Activated CD8-positive, alpha-beta T cell treated with anti-CD3 and anti-CD28 coated beads, Interleukin-2, amount 10 ng/mL, durations not matched to agents 7 days and 5 days (primary cell): Measurements from ENCODE around the gene ACBD6. TPM values are rescaled to one million over a fixed set of nuclear protein-coding genes. Genes with fewer than 3 reads are reported as not detected.

Experiments
- ATAC-seq: fragments of 150-1000 bp; cut with Tn5 transposase; one replicate; pipeline ENCODE4 v1.10.0; 2021; ENCODE audit warnings: moderate library complexity
- CTCF ChIA-PET: fragments of 350-600 bp; sonication (Branson Sonifier 250); formaldehyde crosslinking; loops from one replicate; lab custom pipeline; 2021; ENCODE audit warnings: antibody characterized with exemption; lab: Charles Lee
- POLR2A ChIA-PET: fragments of 350-600 bp; sonication (Branson Sonifier 250); formaldehyde crosslinking; loops from one replicate; lab custom pipeline; 2021; ENCODE audit warnings: antibody characterized with exemption; lab: Charles Lee
- DNase-seq: peaks from one replicate; pipeline ENCODE4 v3.0.0-alpha.2; 2020
- H3K27ac Mint-ChIP-seq: one replicate; pipeline ENCODE4 v1.8.0; 2021; ENCODE audit warnings: mild to moderate bottlenecking, mixed read lengths
- H3K27me3 Mint-ChIP-seq: one replicate; pipeline ENCODE4 v1.8.0; 2021; ENCODE audit warnings: low read depth, mixed read lengths
- H3K36me3 Mint-ChIP-seq: one replicate; pipeline ENCODE4 v1.8.0; 2021; ENCODE audit warnings: low read depth, mixed read lengths
- H3K4me1 Mint-ChIP-seq: one replicate; pipeline ENCODE4 v1.8.0; 2021; ENCODE audit warnings: low read depth, mixed read lengths
- H3K4me3 Mint-ChIP-seq: one replicate; pipeline ENCODE4 v1.8.0; 2021; ENCODE audit warnings: mild to moderate bottlenecking, mixed read lengths
- H3K9me3 Mint-ChIP-seq: one replicate; pipeline ENCODE4 v1.8.0; 2022; ENCODE audit warnings: mixed read lengths; ENCODE audit not compliant: insufficient read depth
- total RNA-seq, 2 experiments: library from RNA; stranded (reverse); gene quantifications; one replicate each; pipeline ENCODE4 v1.2.3, GENCODE V29; 2021

ACBD6 gene
- total RNA-seq, 2 experiments from 2014 or later: 35.7 to 37.7 TPM

DNA sequence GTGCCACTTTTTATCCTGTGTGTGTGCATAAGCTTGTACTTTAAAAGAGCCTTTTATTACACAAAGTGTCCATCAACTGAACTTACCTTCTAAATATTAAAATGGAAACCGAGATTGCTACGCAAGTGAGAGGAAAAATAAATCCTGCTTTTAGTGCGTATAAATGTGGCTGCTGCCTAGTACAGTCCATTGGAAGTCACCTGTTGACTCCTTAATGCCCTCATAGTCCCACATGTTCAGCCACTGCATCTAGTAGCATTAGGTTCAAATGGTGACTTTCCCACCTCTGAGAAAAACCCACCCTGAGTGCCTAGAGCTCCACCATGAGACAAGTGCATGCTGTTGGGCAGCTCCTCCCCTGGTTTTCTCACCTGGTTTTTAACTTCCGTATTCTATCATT lies 219.3 kb downstream of the ACBD6 start:
- DNase-seq: no peak
- ChIA-PET POLR2A (no interaction called here), CTCF (no interaction called here)
- Mint-ChIP-seq H3K27ac (no peak overlapping the region), H3K4me1 (peaks cover 2% of the 10 kb centered on the region), H3K27me3 (no peaks in the 10 kb centered on the region), H3K9me3 (no peaks in the 10 kb centered on the region), H3K36me3 (peaks cover 6% of the 10 kb centered on the region), H3K4me3 (no peak overlapping the region)
- no peak for ATAC-seq

DNA sequence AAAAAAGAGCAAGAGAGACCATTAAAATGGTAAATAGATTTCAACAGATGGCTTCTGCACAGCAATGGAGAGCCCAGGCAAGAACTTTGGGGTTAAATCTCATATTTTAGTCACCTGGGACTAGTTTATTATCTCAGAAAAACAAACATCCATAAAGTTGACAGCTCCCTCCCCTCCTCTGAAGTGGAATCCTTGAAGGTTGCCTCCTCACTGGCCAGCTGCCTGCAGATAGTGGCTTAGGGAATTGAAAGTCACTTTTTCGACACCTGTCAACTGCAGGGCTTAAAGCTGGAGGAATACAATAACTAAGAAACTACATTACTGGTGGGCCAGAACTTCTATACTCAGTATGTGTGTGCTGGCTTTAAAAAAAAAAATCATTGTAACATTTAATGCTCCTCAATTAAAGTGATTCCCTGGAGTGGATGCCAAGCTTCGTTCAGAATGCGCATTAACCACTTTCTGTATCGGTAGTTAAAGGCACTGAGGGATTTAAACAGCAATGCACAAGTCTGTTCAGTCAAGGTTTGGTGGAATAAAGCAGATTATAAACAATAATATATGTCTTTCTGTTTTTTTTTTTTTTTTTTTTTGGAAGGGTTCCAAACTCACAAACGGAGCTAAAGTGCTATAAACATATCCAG lies 219.9 kb downstream of the ACBD6 start:
- no peaks in the 10 kb centered on the region for H3K27me3 Mint-ChIP-seq
- POLR2A ChIA-PET: no interaction called here
- CTCF ChIA-PET: interaction anchor here (1.5 kb wide), 1 partner anchor 200 kb away, joined by 4 read pairs; no protein-coding TSS in a partner anchor
- ATAC-seq: no peak
- H3K27ac Mint-ChIP-seq: no peak overlapping the region
- H3K4me3 Mint-ChIP-seq: no peak overlapping the region
- no peaks in the 10 kb centered on the region for H3K9me3 Mint-ChIP-seq
- DNase-seq: no peak
- peaks cover 3% of the 10 kb centered on the region for H3K36me3 Mint-ChIP-seq
- peaks cover 2% of the 10 kb centered on the region for H3K4me1 Mint-ChIP-seq

DNA sequence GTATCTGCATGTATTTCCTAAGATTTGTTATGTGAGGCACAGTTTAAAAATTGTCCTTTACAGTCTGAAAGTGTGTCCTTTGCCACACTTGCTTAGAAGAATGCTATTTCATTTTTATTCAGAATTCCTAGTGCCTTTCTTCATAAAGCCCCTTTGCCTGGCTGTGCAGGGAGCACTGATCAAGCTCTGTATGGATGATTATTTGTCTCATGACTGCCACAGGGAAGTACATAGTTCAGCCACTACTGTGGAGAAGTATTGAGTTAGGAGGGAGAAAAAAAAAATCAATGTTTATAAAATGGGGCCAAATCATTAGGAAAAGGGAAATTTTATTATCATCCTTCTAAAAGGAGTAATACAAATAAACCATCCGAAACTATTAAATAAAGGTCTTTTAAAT lies 220.9 kb downstream of the ACBD6 start:
- Mint-ChIP-seq H3K36me3 (peaks cover 3% of the 10 kb centered on the region), H3K9me3 (no peaks in the 10 kb centered on the region), H3K27ac (no peak overlapping the region), H3K27me3 (no peaks in the 10 kb centered on the region), H3K4me3 (no peak overlapping the region), H3K4me1 (peaks cover 2% of the 10 kb centered on the region)
- CTCF ChIA-PET: interaction anchor here (1.5 kb wide), 1 partner anchor 201 kb away, joined by 4 read pairs; no protein-coding TSS in a partner anchor
- no peak for ATAC-seq
- POLR2A ChIA-PET: no interaction called here
- no peak for DNase-seq

GRCh38 chr1:180280617-180281016 lies 221.8 kb downstream of the ACBD6 start:
- peaks cover 2% of the 10 kb centered on the region for H3K4me1 Mint-ChIP-seq
- DNase-seq (no peak), ATAC-seq (no peak)
- H3K9me3 Mint-ChIP-seq: no peaks in the 10 kb centered on the region
- ChIA-PET CTCF (no interaction called here), POLR2A (no interaction called here)
- H3K27me3 Mint-ChIP-seq: no peaks in the 10 kb centered on the region
- H3K4me3 Mint-ChIP-seq: no peak overlapping the region
- H3K27ac Mint-ChIP-seq: no peak overlapping the region
- peaks cover 3% of the 10 kb centered on the region for H3K36me3 Mint-ChIP-seq

DNA sequence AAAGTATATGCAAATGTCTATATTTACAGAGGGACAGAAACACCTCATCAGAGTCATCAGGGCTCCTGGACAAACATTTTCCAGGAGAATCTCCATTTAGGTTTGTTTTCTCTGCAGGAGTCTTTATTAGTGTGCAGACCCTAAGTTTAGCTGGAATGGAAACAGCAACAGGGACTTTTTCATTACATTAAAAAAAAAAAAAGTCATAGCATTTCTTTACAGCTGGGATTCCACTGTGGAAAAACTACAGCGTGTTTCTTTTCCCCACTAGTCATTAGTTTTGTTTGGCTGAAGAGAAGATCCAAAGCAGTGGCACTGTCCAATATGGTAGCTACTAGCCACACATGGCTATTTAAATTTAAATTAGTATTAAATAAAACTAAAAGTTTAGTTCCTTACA lies 222.7 kb downstream of the ACBD6 start:
- Mint-ChIP-seq H3K36me3 (peaks cover 8% of the 10 kb centered on the region), H3K27me3 (no peaks in the 10 kb centered on the region), H3K9me3 (no peaks in the 10 kb centered on the region), H3K4me3 (no peak overlapping the region), H3K27ac (no peak overlapping the region), H3K4me1 (peaks cover 2% of the 10 kb centered on the region)
- POLR2A ChIA-PET: no interaction called here
- CTCF ChIA-PET: no interaction called here
- DNase-seq (no peak), ATAC-seq (no peak)

DNA sequence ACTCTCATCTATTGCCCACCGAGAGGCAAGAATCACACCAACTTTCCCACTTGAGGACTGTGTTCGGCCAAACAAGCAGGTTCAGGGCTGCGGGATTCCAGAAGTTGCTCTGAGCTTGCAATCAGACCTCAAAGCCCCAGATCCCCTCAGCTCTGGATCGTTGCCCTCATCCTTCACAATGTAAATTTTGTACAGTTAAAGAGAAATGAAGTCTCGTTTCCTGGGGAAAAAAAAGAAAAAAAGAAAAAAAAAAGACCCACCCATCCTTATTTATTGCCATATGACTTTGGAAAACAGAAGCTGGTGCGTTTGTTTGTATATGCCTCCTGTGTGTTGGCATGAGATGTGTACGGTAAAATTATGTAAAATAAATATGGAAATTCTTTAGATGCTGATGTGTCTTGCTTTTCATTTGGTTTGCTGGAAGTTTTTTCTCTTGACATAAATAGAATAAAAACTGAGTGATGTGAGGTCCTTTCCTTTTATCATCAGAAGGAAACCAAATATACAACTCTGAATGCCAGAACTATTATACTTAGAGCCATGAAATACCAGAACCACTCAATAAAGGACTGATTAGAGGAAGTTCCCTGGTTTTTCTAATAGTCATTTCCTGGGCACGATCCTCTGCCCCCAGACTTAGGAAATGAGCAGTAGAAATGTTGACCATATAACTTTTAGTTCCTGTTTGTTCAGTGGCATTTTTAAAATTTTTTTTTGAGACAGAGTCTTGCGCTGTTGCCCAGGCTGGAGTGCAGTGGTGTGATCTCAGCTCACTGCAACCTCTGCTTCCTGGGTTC lies 223.6 kb downstream of the ACBD6 start:
- ATAC-seq (no peak), DNase-seq (no peak)
- Mint-ChIP-seq H3K4me1 (peaks cover 2% of the 10 kb centered on the region), H3K36me3 (peaks cover 13% of the 10 kb centered on the region), H3K27me3 (no peaks in the 10 kb centered on the region), H3K9me3 (no peaks in the 10 kb centered on the region), H3K27ac (no peak overlapping the region), H3K4me3 (no peak overlapping the region)
- CTCF ChIA-PET: interaction anchor here (0.5 kb wide), 1 partner anchor 341 kb away, joined by 3 read pairs; no protein-coding TSS in a partner anchor
- POLR2A ChIA-PET: no interaction called here

GRCh38 chr1:180278194-180278515 lies 224.2 kb downstream of the ACBD6 start:
- ATAC-seq (no peak), DNase-seq (no peak)
- Mint-ChIP-seq H3K9me3 (no peaks in the 10 kb centered on the region), H3K4me1 (peaks cover 2% of the 10 kb centered on the region), H3K4me3 (no peak overlapping the region), H3K27me3 (no peaks in the 10 kb centered on the region), H3K36me3 (peaks cover 15% of the 10 kb centered on the region), H3K27ac (no peak overlapping the region)
- POLR2A ChIA-PET: no interaction called here
- CTCF ChIA-PET: no interaction called here

DNA sequence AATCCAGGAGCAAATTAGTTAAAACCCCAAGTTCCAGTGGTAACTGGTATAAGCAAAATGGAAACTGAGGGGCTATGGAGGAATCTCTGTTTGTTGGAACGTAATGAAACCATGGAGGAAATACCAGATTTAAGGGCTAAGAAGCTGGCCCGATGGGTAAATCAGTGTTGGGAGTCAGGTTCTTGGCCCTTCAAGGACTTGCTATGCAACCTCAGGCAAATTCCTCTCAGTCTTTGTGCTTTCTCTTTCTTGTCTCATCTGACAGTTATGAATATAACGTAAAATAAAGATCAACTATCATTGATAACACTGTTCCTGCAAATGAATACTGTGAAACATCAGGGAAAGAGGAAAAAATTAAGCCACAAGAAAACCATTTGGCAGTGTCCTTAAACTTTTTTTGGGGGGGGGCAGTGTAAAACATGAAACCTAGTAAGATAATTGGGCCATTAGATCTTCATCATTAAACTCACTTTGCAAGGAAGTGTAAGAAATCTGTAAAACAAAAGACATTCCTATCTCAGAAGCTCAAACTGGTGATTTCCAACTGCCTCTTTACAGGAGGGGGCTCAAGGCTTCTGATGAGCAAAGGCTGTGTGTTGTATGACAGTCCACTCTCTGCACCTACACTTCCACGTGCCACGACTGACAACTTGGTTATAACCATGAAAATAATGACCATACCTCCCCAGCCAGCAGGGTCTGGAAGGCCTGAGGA lies 224.7 kb downstream of the ACBD6 start:
- no peak for ATAC-seq
- Mint-ChIP-seq H3K27me3 (no peaks in the 10 kb centered on the region), H3K4me3 (no peak overlapping the region), H3K36me3 (peaks cover 15% of the 10 kb centered on the region), H3K4me1 (peaks cover 2% of the 10 kb centered on the region), H3K9me3 (no peaks in the 10 kb centered on the region), H3K27ac (no peak overlapping the region)
- ChIA-PET CTCF (interaction anchor here (1.2 kb wide), 1 partner anchor 13 kb away, joined by 3 read pairs; no protein-coding TSS in a partner anchor), POLR2A (no interaction called here)
- DNase-seq: no peak

- ATAC-seq (no peak), DNase-seq (no peak)
- H3K4me1 Mint-ChIP-seq: peaks cover 2% of the 10 kb centered on the region
- no peaks in the 10 kb centered on the region for H3K9me3 Mint-ChIP-seq
- peaks cover 15% of the 10 kb centered on the region for H3K36me3 Mint-ChIP-seq
- no peaks in the 10 kb centered on the region for H3K27me3 Mint-ChIP-seq
- H3K4me3 Mint-ChIP-seq: no peak overlapping the region
- no peak overlapping the region for H3K27ac Mint-ChIP-seq
- ChIA-PET POLR2A (no interaction called here), CTCF (no interaction called here)
Observed at GRCh38 chr1:180275726-180276125, 226.7 kb downstream of the ACBD6 start.

GRCh38 chr1:180274221-180274620 lies 228.2 kb downstream of the ACBD6 start:
- Mint-ChIP-seq H3K27ac (no peak overlapping the region), H3K27me3 (no peaks in the 10 kb centered on the region), H3K4me1 (peaks cover 2% of the 10 kb centered on the region), H3K9me3 (no peaks in the 10 kb centered on the region), H3K36me3 (peaks cover 15% of the 10 kb centered on the region), H3K4me3 (no peak overlapping the region)
- CTCF ChIA-PET: interaction anchor here (1.5 kb wide), 1 partner anchor 21 kb away, joined by 4 read pairs; no protein-coding TSS in a partner anchor
- POLR2A ChIA-PET: no interaction called here
- ATAC-seq: no peak
- no peak for DNase-seq

GRCh38 chr1:180273066-180273465 lies 229.3 kb downstream of the ACBD6 start:
- CTCF ChIA-PET: interaction anchor here (1.0 to 1.5 kb wide), 2 partner anchors 20 to 205 kb away, joined by 4 read pairs; no protein-coding TSS in a partner anchor
- ATAC-seq (no peak), DNase-seq (no peak)
- H3K27me3 Mint-ChIP-seq: no peaks in the 10 kb centered on the region
- H3K36me3 Mint-ChIP-seq: peaks cover 15% of the 10 kb centered on the region
- POLR2A ChIA-PET: no interaction called here
- H3K9me3 Mint-ChIP-seq: no peaks in the 10 kb centered on the region
- no peak overlapping the region for H3K4me3 Mint-ChIP-seq
- H3K4me1 Mint-ChIP-seq: no peaks in the 10 kb centered on the region
- no peak overlapping the region for H3K27ac Mint-ChIP-seq

DNA sequence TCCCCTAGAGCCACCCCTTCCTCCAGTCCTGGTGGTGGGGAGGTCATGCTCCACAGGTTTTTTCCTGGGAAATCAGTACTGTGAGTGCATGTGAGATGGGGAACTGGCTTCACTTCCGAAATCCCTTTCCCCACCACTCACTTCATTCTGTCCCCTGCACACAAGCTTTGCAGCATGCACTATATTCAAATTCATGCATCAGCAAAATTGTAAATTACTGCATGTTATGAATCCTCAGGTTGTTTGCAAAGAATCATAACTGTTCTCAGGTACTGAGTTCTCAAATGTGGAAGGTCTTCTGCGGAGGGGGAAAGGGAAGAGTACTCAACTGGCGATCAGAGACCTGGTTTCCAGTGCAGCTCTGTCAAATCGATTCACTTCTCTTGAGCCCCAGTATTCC lies 230.0 kb downstream of the ACBD6 start:
- Mint-ChIP-seq H3K9me3 (no peaks in the 10 kb centered on the region), H3K27me3 (no peaks in the 10 kb centered on the region), H3K4me3 (no peak overlapping the region), H3K36me3 (peaks cover 13% of the 10 kb centered on the region), H3K4me1 (no peaks in the 10 kb centered on the region), H3K27ac (no peak overlapping the region)
- DNase-seq: no peak
- ATAC-seq: no peak
- ChIA-PET POLR2A (no interaction called here), CTCF (interaction anchor here (1.9 kb wide), 1 partner anchor 19 kb away, joined by 4 read pairs; no protein-coding TSS in a partner anchor)
